ENCODE results near the gene HS6ST2.

HS6ST2 gene

DNA sequence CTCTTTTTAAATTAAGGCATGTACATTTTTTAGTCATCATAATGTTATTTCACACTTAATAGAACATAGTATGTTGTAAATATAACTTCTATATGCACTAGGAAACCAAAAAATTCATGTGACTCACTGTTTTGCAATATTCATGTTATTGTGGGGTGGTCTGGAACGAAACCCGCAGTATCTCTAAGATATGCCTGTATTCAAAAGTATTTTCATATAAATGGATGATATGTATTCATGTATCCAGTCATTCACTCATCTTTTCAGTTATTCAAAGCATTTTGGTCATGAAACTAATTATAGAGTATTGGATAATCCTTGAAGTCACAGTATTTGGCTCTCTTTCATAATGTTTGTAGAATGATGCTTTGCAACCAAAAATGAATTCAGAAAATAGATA is 168.1 kb downstream of the HS6ST2 start:
- H3K27ac ChIP-seq (ENCODE audit: low read length) = no peak overlapping the region
- H3K9me3 ChIP-seq (ENCODE audit: control insufficient read depth in 1 of 2, low read length in 2 of 2) = no peaks in the 10 kb centered on the region
- H3K4me1 ChIP-seq (ENCODE audit: control insufficient read depth in 1 of 2, insufficient read depth in 2 of 2, low read length in 2 of 2) = no peaks in the 10 kb centered on the region
- no peak overlapping the region for H3K4me3 ChIP-seq (ENCODE audit: low read depth in 1 of 2, low read length in 2 of 2)
- no peaks in the 10 kb centered on the region for H3K36me3 ChIP-seq (ENCODE audit: control insufficient read depth in 1 of 2, insufficient read depth in 2 of 2, low read length in 2 of 2)
- H3K27me3 ChIP-seq (ENCODE audit: low read depth, low read length) = no peaks in the 10 kb centered on the region

DNA sequence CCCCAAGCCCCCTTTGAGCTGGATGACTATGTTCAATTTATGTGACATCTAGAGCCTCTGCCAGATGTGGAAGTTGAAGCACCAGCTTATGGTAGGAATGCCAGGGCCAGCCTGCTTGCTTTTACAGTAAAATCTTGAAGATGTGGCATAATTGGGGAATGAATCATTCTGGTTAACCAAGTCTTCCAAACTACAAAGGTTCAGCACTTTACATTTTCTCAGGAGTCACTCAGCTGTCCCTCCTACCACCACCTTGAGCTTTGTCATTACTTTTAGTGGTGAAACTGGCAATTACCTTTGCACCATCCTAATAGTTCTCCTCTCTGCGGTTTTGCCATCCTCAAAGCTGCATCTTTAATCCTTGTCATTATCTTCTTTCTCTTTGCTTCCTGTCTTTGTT is 172.2 kb downstream of the HS6ST2 start:
- Histone ChIP-seq H3K36me3 (ENCODE audit: control insufficient read depth in 1 of 2, insufficient read depth in 2 of 2, low read length in 2 of 2) (no peaks in the 10 kb centered on the region), H3K4me1 (ENCODE audit: control insufficient read depth in 1 of 2, insufficient read depth in 2 of 2, low read length in 2 of 2) (no peaks in the 10 kb centered on the region), H3K9me3 (ENCODE audit: control insufficient read depth in 1 of 2, low read length in 2 of 2) (no peaks in the 10 kb centered on the region), H3K4me3 (ENCODE audit: low read depth in 1 of 2, low read length in 2 of 2) (no peak overlapping the region), H3K27ac (ENCODE audit: low read length) (no peak overlapping the region), H3K27me3 (ENCODE audit: low read depth, low read length) (no peaks in the 10 kb centered on the region)

DNA sequence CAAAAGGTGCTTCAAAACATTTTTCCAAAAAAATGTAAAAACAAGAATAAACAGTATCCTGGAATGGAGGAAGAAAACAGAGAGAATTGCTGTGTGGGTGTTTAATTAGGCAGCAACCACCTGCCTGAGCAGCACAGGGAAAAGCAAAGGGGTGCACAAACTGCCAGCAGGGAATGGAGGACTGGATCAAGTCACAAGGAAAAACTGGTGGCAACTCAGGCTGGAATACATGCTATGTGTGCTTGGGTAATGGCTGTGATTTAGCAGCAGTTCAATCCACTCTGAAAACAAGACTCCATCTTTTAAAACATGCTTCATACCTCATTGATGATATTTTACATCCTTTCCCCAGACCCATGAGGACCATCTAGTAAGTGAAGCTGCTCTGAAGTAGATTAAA is 179.5 kb downstream of the HS6ST2 start:
- Histone ChIP-seq H3K27ac (ENCODE audit: low read length) (no peak overlapping the region), H3K27me3 (ENCODE audit: low read depth, low read length) (no peaks in the 10 kb centered on the region), H3K4me3 (ENCODE audit: low read depth in 1 of 2, low read length in 2 of 2) (no peak overlapping the region), H3K4me1 (ENCODE audit: control insufficient read depth in 1 of 2, insufficient read depth in 2 of 2, low read length in 2 of 2) (no peaks in the 10 kb centered on the region), H3K36me3 (ENCODE audit: control insufficient read depth in 1 of 2, insufficient read depth in 2 of 2, low read length in 2 of 2) (no peaks in the 10 kb centered on the region), H3K9me3 (ENCODE audit: control insufficient read depth in 1 of 2, low read length in 2 of 2) (no peaks in the 10 kb centered on the region)

DNA sequence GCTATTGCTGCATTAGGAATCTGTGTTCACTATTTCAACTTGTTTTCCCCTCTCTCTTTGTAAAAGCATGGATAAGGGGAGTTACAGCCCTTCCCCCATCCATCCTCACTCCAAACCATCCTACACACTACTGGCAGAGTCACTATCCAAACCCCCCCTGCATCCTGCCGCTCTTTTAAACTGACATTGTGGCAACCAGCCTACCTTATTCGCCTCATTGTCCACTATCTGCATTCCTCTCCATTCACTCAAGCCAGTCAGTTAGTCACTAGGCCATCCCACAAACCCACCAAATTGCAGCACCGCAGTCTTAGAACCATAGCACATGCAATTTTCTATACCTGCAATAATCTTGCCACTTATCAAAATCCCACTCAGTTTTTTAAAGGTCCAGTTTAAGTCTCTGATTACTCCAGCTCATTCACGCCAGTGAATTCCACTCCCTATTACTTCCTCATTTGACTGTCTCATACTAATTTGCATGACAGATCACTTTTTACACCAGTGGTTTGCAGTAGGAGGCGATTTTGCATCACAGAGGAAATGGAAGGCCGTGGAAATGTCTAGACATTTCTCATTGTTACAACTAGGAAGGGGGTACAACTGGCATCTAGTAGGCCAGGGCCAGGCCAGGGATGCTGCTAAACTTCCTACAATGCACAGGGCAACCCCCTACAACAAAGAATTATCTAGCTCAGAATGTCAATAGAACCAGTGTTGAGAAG is 181.8 kb downstream of the HS6ST2 start:
- no peaks in the 10 kb centered on the region for H3K9me3 ChIP-seq (ENCODE audit: control insufficient read depth in 1 of 2, low read length in 2 of 2)
- no peaks in the 10 kb centered on the region for H3K4me1 ChIP-seq (ENCODE audit: control insufficient read depth in 1 of 2, insufficient read depth in 2 of 2, low read length in 2 of 2)

DNA sequence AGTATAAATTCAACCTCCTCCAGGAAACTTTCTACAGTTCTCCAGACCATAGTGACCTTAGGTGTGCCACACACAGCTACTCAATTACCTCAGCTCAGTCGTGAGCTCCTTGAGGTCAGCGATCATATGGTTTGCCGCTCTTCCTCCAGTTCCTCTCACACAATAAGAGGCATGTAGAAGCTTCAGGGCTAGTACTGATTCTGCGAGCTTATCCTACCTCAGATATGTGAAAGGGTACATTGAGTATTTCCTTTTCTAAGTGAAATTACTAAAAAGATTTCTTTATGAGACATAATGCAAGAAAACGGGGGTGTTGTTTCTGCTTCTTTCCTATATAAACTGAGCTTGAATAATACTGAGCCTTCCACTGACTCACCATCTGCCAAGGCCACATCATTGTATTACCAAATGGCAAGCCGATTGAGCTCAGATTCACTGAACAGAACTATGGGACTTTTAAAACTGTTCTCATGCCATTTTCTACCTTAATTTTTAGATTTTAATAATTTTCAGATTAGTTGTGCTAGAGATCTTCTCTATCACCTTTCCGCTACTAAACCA is 183.1 kb downstream of the HS6ST2 start:
- no peaks in the 10 kb centered on the region for H3K36me3 ChIP-seq (ENCODE audit: control insufficient read depth in 1 of 2, insufficient read depth in 2 of 2, low read length in 2 of 2)
- H3K9me3 ChIP-seq (ENCODE audit: control insufficient read depth in 1 of 2, low read length in 2 of 2) = no peaks in the 10 kb centered on the region
- H3K27ac ChIP-seq (ENCODE audit: low read length) = no peak overlapping the region
- no peak overlapping the region for H3K4me3 ChIP-seq (ENCODE audit: low read depth in 1 of 2, low read length in 2 of 2)
- H3K4me1 ChIP-seq (ENCODE audit: control insufficient read depth in 1 of 2, insufficient read depth in 2 of 2, low read length in 2 of 2) = no peaks in the 10 kb centered on the region
- no peaks in the 10 kb centered on the region for H3K27me3 ChIP-seq (ENCODE audit: low read depth, low read length)

More for the DNA sequence above, 181.8 kb downstream of the HS6ST2 start:
- Histone ChIP-seq H3K27ac (ENCODE audit: low read length) (no peak overlapping the region), H3K36me3 (ENCODE audit: control insufficient read depth in 1 of 2, insufficient read depth in 2 of 2, low read length in 2 of 2) (no peaks in the 10 kb centered on the region), H3K4me3 (ENCODE audit: low read depth in 1 of 2, low read length in 2 of 2) (no peak overlapping the region), H3K27me3 (ENCODE audit: low read depth, low read length) (no peaks in the 10 kb centered on the region)

DNA sequence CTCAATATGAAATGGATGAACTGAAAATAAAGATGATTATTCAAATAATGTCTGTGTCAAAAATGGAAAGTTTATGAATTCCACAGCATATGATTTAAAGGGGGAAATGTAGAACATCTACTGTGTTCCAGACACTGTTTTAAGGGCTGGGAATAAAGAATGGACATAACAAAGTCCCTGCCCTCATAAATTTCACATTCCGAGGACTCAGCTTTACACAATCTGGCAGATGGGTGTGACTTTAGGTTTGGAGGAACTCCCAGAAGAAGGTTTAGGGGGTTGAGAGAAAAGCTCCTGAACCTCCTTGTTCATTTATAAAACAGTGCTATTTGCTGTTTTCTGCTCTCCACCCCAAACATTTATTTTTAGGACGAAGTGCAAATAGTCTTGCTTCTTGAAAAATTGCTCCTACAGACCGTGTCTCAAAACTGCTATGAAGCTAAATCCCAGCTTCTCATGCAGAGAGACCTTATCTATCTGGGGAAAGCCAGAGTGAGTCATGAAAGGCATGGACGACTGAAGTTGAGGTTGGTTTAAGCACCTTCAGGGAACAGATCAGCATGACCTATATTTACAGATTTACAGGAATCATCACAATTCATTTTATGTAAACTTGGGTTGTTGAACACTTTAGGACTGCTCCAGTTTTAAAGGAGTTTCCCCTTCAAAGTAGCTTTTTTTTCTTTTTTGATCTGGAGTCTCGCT is 184.3 kb downstream of the HS6ST2 start:
- Histone ChIP-seq H3K36me3 (ENCODE audit: control insufficient read depth in 1 of 2, insufficient read depth in 2 of 2, low read length in 2 of 2) (no peaks in the 10 kb centered on the region), H3K27me3 (ENCODE audit: low read depth, low read length) (no peaks in the 10 kb centered on the region), H3K4me1 (ENCODE audit: control insufficient read depth in 1 of 2, insufficient read depth in 2 of 2, low read length in 2 of 2) (no peaks in the 10 kb centered on the region), H3K4me3 (ENCODE audit: low read depth in 1 of 2, low read length in 2 of 2) (no peak overlapping the region), H3K27ac (ENCODE audit: low read length) (no peak overlapping the region), H3K9me3 (ENCODE audit: control insufficient read depth in 1 of 2, low read length in 2 of 2) (no peaks in the 10 kb centered on the region)

DNA sequence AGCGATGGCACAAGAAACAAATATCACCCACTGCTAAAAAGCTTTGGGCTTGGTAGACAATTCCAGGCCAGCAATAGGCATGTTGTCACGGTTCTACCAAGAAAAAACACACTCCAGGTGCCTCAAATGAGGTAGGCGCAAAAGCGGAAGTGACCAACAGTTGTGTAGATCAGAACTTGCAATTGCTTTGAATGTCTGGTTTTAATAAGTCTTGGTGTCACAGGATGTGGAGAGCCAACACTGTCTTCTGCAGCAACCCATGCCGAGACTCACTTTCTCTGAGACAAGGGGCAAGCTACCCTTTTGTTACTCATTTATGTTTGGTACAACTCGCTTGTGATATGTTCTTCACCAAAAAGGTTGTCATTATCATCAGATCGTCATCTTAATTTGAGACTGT is 188.8 kb downstream of the HS6ST2 start:
- Histone ChIP-seq H3K27ac (ENCODE audit: low read length) (no peak overlapping the region), H3K36me3 (ENCODE audit: control insufficient read depth in 1 of 2, insufficient read depth in 2 of 2, low read length in 2 of 2) (no peaks in the 10 kb centered on the region)

DNA sequence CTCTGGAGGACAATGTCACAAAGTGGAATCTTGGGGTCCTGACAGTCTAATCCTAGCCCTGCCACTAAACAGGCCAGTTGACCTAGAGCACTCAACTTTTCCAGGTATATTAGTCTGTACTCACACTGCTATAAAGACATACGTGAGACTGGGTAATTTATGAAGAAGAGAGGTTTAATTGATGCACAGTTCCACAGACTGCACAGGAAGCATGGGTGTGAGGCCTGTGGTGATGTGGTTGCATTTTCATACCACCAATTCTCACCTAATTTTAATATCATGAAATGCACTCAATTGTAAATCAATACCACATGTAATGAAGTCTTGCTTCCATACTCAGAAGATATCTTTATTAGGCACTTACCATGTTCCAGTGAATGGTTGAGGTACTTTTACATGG is 192.0 kb downstream of the HS6ST2 start:
- Histone ChIP-seq H3K4me1 (ENCODE audit: control insufficient read depth in 1 of 2, insufficient read depth in 2 of 2, low read length in 2 of 2) (no peaks in the 10 kb centered on the region), H3K27me3 (ENCODE audit: low read depth, low read length) (no peaks in the 10 kb centered on the region), H3K4me3 (ENCODE audit: low read depth in 1 of 2, low read length in 2 of 2) (no peak overlapping the region), H3K36me3 (ENCODE audit: control insufficient read depth in 1 of 2, insufficient read depth in 2 of 2, low read length in 2 of 2) (no peaks in the 10 kb centered on the region), H3K27ac (ENCODE audit: low read length) (no peak overlapping the region), H3K9me3 (ENCODE audit: control insufficient read depth in 1 of 2, low read length in 2 of 2) (no peaks in the 10 kb centered on the region)

More for the DNA sequence above, 188.8 kb downstream of the HS6ST2 start:
- Histone ChIP-seq H3K4me1 (ENCODE audit: control insufficient read depth in 1 of 2, insufficient read depth in 2 of 2, low read length in 2 of 2) (no peaks in the 10 kb centered on the region), H3K27me3 (ENCODE audit: low read depth, low read length) (no peaks in the 10 kb centered on the region), H3K4me3 (ENCODE audit: low read depth in 1 of 2, low read length in 2 of 2) (no peak overlapping the region), H3K9me3 (ENCODE audit: control insufficient read depth in 1 of 2, low read length in 2 of 2) (no peaks in the 10 kb centered on the region)

DNA sequence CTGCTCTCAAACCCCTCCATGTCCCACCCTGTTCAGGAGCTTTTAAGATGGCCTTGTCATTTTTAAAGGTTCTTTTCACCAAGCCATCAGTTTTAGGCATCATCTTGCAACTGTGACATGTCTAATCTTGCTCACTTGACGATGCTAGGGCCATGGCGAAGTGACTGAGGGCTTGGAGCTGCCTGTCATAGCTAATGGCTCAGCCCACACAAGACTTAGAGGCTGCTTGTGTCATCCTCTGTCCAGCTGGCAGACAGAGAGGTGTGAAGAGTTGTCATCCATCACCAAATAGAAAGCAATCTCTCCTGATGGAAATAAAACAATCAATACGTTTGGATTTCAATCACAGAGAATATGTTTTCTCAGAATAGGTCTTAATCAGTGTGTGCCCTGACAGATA is 194.9 kb downstream of the HS6ST2 start:
- Histone ChIP-seq H3K27ac (ENCODE audit: low read length) (no peak overlapping the region), H3K4me1 (ENCODE audit: control insufficient read depth in 1 of 2, insufficient read depth in 2 of 2, low read length in 2 of 2) (no peaks in the 10 kb centered on the region), H3K36me3 (ENCODE audit: control insufficient read depth in 1 of 2, insufficient read depth in 2 of 2, low read length in 2 of 2) (no peaks in the 10 kb centered on the region), H3K27me3 (ENCODE audit: low read depth, low read length) (no peaks in the 10 kb centered on the region), H3K4me3 (ENCODE audit: low read depth in 1 of 2, low read length in 2 of 2) (no peak overlapping the region), H3K9me3 (ENCODE audit: control insufficient read depth in 1 of 2, low read length in 2 of 2) (no peaks in the 10 kb centered on the region)

DNA sequence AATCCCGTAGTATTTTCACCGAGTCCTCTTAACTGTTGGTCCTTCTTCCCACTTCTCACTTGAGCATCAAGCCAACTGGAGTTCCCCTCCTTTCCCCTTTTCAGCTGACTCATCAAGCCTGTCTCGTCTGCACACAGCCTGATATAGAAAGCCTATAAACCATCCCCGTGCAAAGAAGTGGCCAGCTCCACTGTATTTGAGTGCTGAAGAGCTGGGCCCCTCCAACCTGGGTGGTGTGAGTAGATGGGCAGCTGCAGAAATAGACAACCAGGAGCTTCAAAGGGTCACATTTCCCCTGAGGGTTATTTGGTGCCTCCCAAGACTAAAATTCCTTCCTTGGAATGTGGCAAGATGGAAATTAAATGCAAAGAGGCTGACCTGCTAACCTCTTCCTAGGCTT is 199.7 kb downstream of the HS6ST2 start:
- Histone ChIP-seq H3K36me3 (ENCODE audit: control insufficient read depth in 1 of 2, insufficient read depth in 2 of 2, low read length in 2 of 2) (no peaks in the 10 kb centered on the region), H3K4me1 (ENCODE audit: control insufficient read depth in 1 of 2, insufficient read depth in 2 of 2, low read length in 2 of 2) (no peaks in the 10 kb centered on the region), H3K27ac (ENCODE audit: low read length) (no peak overlapping the region), H3K27me3 (ENCODE audit: low read depth, low read length) (no peaks in the 10 kb centered on the region), H3K9me3 (ENCODE audit: control insufficient read depth in 1 of 2, low read length in 2 of 2) (no peaks in the 10 kb centered on the region), H3K4me3 (ENCODE audit: low read depth in 1 of 2, low read length in 2 of 2) (no peak overlapping the region)

DNA sequence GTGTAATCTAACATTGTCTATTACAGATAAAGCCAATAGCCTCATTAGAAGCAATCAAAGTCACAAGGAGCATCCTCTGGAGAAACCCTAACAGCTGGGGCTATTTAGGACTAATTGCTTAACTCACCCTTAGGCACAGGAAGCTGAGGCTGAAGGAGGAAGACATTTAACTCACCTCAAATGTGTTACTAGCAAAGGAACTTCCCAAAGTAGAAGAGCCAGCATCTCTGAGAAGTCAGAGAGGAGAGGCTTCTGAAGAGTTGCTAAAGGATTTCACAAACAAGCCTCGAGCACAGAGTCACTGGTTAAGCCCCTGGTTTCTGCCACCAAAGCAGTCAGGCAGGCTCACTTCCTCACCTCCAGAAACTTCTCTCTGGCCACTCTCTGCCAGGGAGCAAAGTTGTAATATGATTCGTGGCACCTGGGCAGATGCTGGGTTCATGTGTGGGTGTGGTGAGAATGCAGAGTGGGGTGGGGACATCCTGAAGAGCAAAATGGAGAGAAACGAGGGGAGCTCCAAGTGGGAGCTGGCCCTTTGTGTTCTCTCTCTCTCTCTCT is 201.3 kb downstream of the HS6ST2 start:
- Histone ChIP-seq H3K4me3 (ENCODE audit: low read depth in 1 of 2, low read length in 2 of 2) (no peak overlapping the region), H3K36me3 (ENCODE audit: control insufficient read depth in 1 of 2, insufficient read depth in 2 of 2, low read length in 2 of 2) (no peaks in the 10 kb centered on the region), H3K27me3 (ENCODE audit: low read depth, low read length) (no peaks in the 10 kb centered on the region), H3K9me3 (ENCODE audit: control insufficient read depth in 1 of 2, low read length in 2 of 2) (no peaks in the 10 kb centered on the region), H3K4me1 (ENCODE audit: control insufficient read depth in 1 of 2, insufficient read depth in 2 of 2, low read length in 2 of 2) (no peaks in the 10 kb centered on the region), H3K27ac (ENCODE audit: low read length) (no peak overlapping the region)

All from muscle layer of duodenum (tissue), 2 donors.